WTC11 (cell line): ENCODE measurements around the gene P2RX3. TPM values are rescaled to one million over a fixed set of nuclear protein-coding genes. Genes with fewer than 3 reads are reported as not detected.

Source experiments
- ATAC-seq: fragments of 200-7000 bp; cut with Tn5 transposase; 2 replicates; pipeline ENCODE4 v1.10.0; 2021; ENCODE audit warnings: mild to moderate bottlenecking, moderate library complexity
- CTCF ChIA-PET: fragments of 300-600 bp; sonication (Branson Sonifier 250); formaldehyde crosslinking; loops from one replicate; lab custom pipeline; 2021; ENCODE audit warnings: antibody characterized with exemption; lab: Charles Lee
- POLR2A ChIA-PET: fragments of 350-600 bp; sonication (Branson Sonifier 250); formaldehyde crosslinking; loops from one replicate; lab custom pipeline; 2021; ENCODE audit warnings: antibody characterized with exemption; lab: Charles Lee
- DNase-seq: peaks from one replicate; pipeline ENCODE4 v3.0.0; 2021; ENCODE audit warnings: low spot score
- H3K27ac Mint-ChIP-seq: 2 replicates; pipeline ENCODE4 v1.8.0; 2021; ENCODE audit warnings: mixed read lengths
- H3K27me3 Mint-ChIP-seq: 2 replicates; pipeline ENCODE4 v1.8.0; 2021; ENCODE audit warnings: low read depth, mild to moderate bottlenecking, moderate library complexity, mixed read lengths
- H3K36me3 Mint-ChIP-seq: 2 replicates; pipeline ENCODE4 v1.8.0; 2021; ENCODE audit warnings: mixed read lengths
- H3K4me1 Mint-ChIP-seq: 2 replicates; pipeline ENCODE4 v1.8.0; 2022; ENCODE audit warnings: mixed read lengths
- H3K4me3 Mint-ChIP-seq: 2 replicates; pipeline ENCODE4 v1.8.0; 2021; ENCODE audit warnings: mild to moderate bottlenecking, moderate library complexity, mixed read lengths
- H3K9me3 Mint-ChIP-seq: 2 replicates; pipeline ENCODE4 v1.8.0; 2021; ENCODE audit warnings: mixed read lengths
- ARID4B ChIP-seq: sonication (generic); formaldehyde crosslinking; IDR thresholded peaks from 2 replicates; pipeline ENCODE4 v1.8.0; 2023; ENCODE audit warnings: missing genetic modification reagents, mild to moderate bottlenecking, borderline replicate concordance
- ATF1 ChIP-seq: sonication (generic); formaldehyde crosslinking; IDR thresholded peaks from 2 replicates; pipeline ENCODE4 v1.8.1; 2023; ENCODE audit warnings: mild to moderate bottlenecking, moderate library complexity, missing genetic modification reagents
- ATF6 ChIP-seq: sonication (generic); formaldehyde crosslinking; IDR thresholded peaks from 2 replicates; pipeline ENCODE4 v1.8.1; 2023; ENCODE audit warnings: mild to moderate bottlenecking, missing genetic modification reagents
- ETV6 ChIP-seq: sonication (generic); formaldehyde crosslinking; IDR thresholded peaks from 2 replicates; pipeline ENCODE4 v1.8.1; 2022; ENCODE audit warnings: mild to moderate bottlenecking, missing genetic modification reagents
- FOXP4 ChIP-seq: sonication (generic); formaldehyde crosslinking; IDR thresholded peaks from 2 replicates; pipeline ENCODE4 v1.8.0; 2022; ENCODE audit warnings: mild to moderate bottlenecking, missing genetic modification reagents
- IRF1 ChIP-seq: sonication (generic); formaldehyde crosslinking; IDR thresholded peaks from 2 replicates; pipeline ENCODE4 v1.8.0; 2023; ENCODE audit warnings: missing genetic modification reagents
- IRF2 ChIP-seq: sonication (generic); formaldehyde crosslinking; IDR thresholded peaks from 2 replicates; pipeline ENCODE4 v1.8.0; 2022; ENCODE audit warnings: low read depth, missing genetic modification reagents, borderline replicate concordance
- JAZF1 ChIP-seq: fragments of 250-450 bp; sonication (Bioruptor Pico); IDR thresholded peaks from 2 replicates; pipeline ENCODE4 v1.9.0; 2021; ENCODE audit warnings: moderate library complexity, mild to moderate bottlenecking, inconsistent platforms
- MYBL2 ChIP-seq: sonication (generic); formaldehyde crosslinking; IDR thresholded peaks from 2 replicates; pipeline ENCODE4 v1.8.1; 2023; ENCODE audit warnings: mild to moderate bottlenecking, moderate library complexity, missing genetic modification reagents
- NFE2L1 ChIP-seq: sonication (generic); formaldehyde crosslinking; IDR thresholded peaks from 2 replicates; pipeline ENCODE4 v1.8.1; 2023; ENCODE audit warnings: missing genetic modification reagents
- NR2C2 ChIP-seq: sonication (generic); formaldehyde crosslinking; IDR thresholded peaks from 2 replicates; pipeline ENCODE4 v1.8.0; 2022; ENCODE audit warnings: mild to moderate bottlenecking, missing genetic modification reagents
- SMAD3 ChIP-seq: sonication (generic); formaldehyde crosslinking; IDR thresholded peaks from 2 replicates; pipeline ENCODE4 v1.8.0; 2022; ENCODE audit warnings: missing genetic modification reagents, mild to moderate bottlenecking, borderline replicate concordance
- TP53 ChIP-seq: sonication (generic); formaldehyde crosslinking; IDR thresholded peaks from 2 replicates; pipeline ENCODE4 v1.8.1; 2023; ENCODE audit warnings: mild to moderate bottlenecking, missing genetic modification reagents
- USF1 ChIP-seq: sonication (generic); formaldehyde crosslinking; IDR thresholded peaks from 2 replicates; pipeline ENCODE4 v1.8.0; 2022; ENCODE audit warnings: mild to moderate bottlenecking, missing genetic modification reagents
- ZNF425 ChIP-seq: fragments of 250-450 bp; sonication (Bioruptor Pico); conservative IDR thresholded peaks from 2 replicates; pipeline ENCODE4 v1.9.0; 2021; ENCODE audit warnings: mild to moderate bottlenecking
- ZNF512 ChIP-seq: sonication (generic); formaldehyde crosslinking; IDR thresholded peaks from 2 replicates; pipeline ENCODE4 v1.8.1; 2022; ENCODE audit warnings: missing genetic modification reagents, borderline replicate concordance
- total RNA-seq: library from RNA; stranded (reverse); gene quantifications from 3 replicates; pipeline ENCODE4 v1.2.3, GENCODE V29; 2021

P2RX3 gene
- total RNA-seq, 1 experiment from 2014 or later: 0.26 TPM

- Mint-ChIP-seq H3K9me3 (peaks cover 23% of the 10 kb centered on the region), H3K4me1 (peaks cover 12% of the 10 kb centered on the region), H3K27ac (no peak overlapping the region), H3K4me3 (no peak overlapping the region), H3K27me3 (no peaks in the 10 kb centered on the region), H3K36me3 (peaks cover 73% of the 10 kb centered on the region)
- ChIA-PET POLR2A (no interaction called here), CTCF (interaction anchor here (1.5 to 1.6 kb wide), 2 partner anchors 9 to 44 kb away, joined by 4 read pairs; no protein-coding TSS in a partner anchor)
- no peak for DNase-seq
- ATAC-seq: no peak
- TF ChIP-seq ATF6 (CRISPR knock-in tag) (no peak), NR2C2 (no peak), NFE2L1 (CRISPR knock-in tag) (no peak), FOXP4 (CRISPR knock-in tag) (no peak), USF1 (CRISPR knock-in tag) (no peak), ETV6 (CRISPR knock-in tag) (no peak), ZNF512 (CRISPR knock-in tag) (no peak), ZNF425 (no peak), SMAD3 (CRISPR knock-in tag) (no peak), MYBL2 (CRISPR knock-in tag) (no peak), JAZF1 (CRISPR knock-in tag) (no peak), IRF2 (no peak), ARID4B (CRISPR knock-in tag) (no peak), ATF1 (no peak), TP53 (CRISPR knock-in tag) (no peak), IRF1 (no peak)
Measured at GRCh38 chr11:57301711-57302423, 36.3 kb upstream of the P2RX3 start.
